GM23338 (cell line): ENCODE measurements around the gene MAMDC2. TPM values are rescaled to one million over a fixed set of nuclear protein-coding genes. Genes with fewer than 3 reads are reported as not detected.

ENCODE experiments used
- ATAC-seq: fragments of 200-7000 bp; cut with Tn5 transposase; 3 replicates; pipeline ENCODE4 v1.9.1; 2020
- DNase-seq: peaks from one replicate; pipeline ENCODE4 v3.0.0-alpha.2; 2015; ENCODE audit warnings: low spot score
- H2AFZ ChIP-seq: fragments of 200-600 bp; sonication (generic); 2 replicates; pipeline ENCODE4 v1.8.0; 2016; ENCODE audit warnings: antibody characterized with exemption, mild to moderate bottlenecking, moderate library complexity
- H3F3A ChIP-seq: fragments of 200-600 bp; sonication (generic); replicated peaks from 2 replicates; pipeline ENCODE4 v1.8.0; 2017; ENCODE audit warnings: antibody characterized with exemption, mixed run types, low read depth
- H3K27ac ChIP-seq: fragments of 200-600 bp; sonication (generic); 2 replicates; pipeline ENCODE4 v1.6.1; 2016; ENCODE audit warnings: low read depth
- H3K27me3 ChIP-seq: fragments of 200-600 bp; sonication (generic); 2 replicates; pipeline ENCODE4 v1.8.0; 2016; ENCODE audit warnings: mild to moderate bottlenecking, mixed run types, moderate library complexity; ENCODE audit not compliant: insufficient read depth
- H3K36me3 ChIP-seq: fragments of 200-600 bp; sonication (generic); 2 replicates; pipeline ENCODE4 v1.8.0; 2016; ENCODE audit warnings: mild to moderate bottlenecking; ENCODE audit not compliant: insufficient read depth
- H3K4me1 ChIP-seq: fragments of 200-600 bp; sonication (generic); 2 replicates; pipeline ENCODE4 v1.8.0; 2016; ENCODE audit warnings: mild to moderate bottlenecking, moderate library complexity; ENCODE audit not compliant: insufficient read depth
- H3K4me2 ChIP-seq: fragments of 200-600 bp; sonication (generic); 2 replicates; pipeline ENCODE4 v1.7.1; 2017; ENCODE audit warnings: mixed run types
- H3K4me3 ChIP-seq: fragments of 200-600 bp; sonication (generic); 2 replicates; pipeline ENCODE4 v1.6.1; 2016; ENCODE audit warnings: mixed run types
- H3K79me2 ChIP-seq: fragments of 200-600 bp; sonication (generic); replicated peaks from 2 replicates; pipeline ENCODE4 v1.8.0; 2017; ENCODE audit warnings: mild to moderate bottlenecking; ENCODE audit not compliant: insufficient read depth
- H3K9me2 ChIP-seq: fragments of 200-600 bp; sonication (generic); 2 replicates; pipeline ENCODE4 v1.8.0; 2017; ENCODE audit not compliant: insufficient read depth
- H4K20me1 ChIP-seq: fragments of 200-600 bp; sonication (generic); replicated peaks from 2 replicates; pipeline ENCODE4 v1.8.0; 2017; ENCODE audit warnings: mild to moderate bottlenecking; ENCODE audit not compliant: insufficient read depth
- H3K27ac Mint-ChIP-seq: 2 replicates; pipeline ENCODE4 v1.8.0; 2020; ENCODE audit warnings: inconsistent platforms, mild to moderate bottlenecking, moderate library complexity, mixed read lengths
- H3K27me3 Mint-ChIP-seq: 3 replicates; pipeline ENCODE4 v1.8.0; 2022; ENCODE audit warnings: low read depth, mild to moderate bottlenecking, moderate library complexity, mixed read lengths, inconsistent platforms; ENCODE audit not compliant: insufficient read depth, poor library complexity
- H3K36me3 Mint-ChIP-seq: 3 replicates; pipeline ENCODE4 v1.8.0; 2021; ENCODE audit warnings: low read depth, mild to moderate bottlenecking, inconsistent platforms, moderate library complexity, mixed read lengths
- H3K4me1 Mint-ChIP-seq: 3 replicates; pipeline ENCODE4 v1.8.0; 2020; ENCODE audit warnings: mild to moderate bottlenecking, inconsistent platforms, mixed read lengths
- H3K4me3 Mint-ChIP-seq: 3 replicates; pipeline ENCODE4 v1.8.0; 2021; ENCODE audit warnings: moderate library complexity, mild to moderate bottlenecking, inconsistent platforms, mixed read lengths
- H3K9me3 Mint-ChIP-seq: 3 replicates; pipeline ENCODE4 v1.8.0; 2020; ENCODE audit warnings: moderate library complexity, mild to moderate bottlenecking, inconsistent platforms, mixed read lengths
- CREB1 ChIP-seq: fragments of 250-450 bp; sonication (Bioruptor Pico); IDR thresholded peaks from 2 replicates; pipeline ENCODE4 v1.5.0; 2020; ENCODE audit warnings: low read depth, mild to moderate bottlenecking, moderate library complexity
- EZH2 ChIP-seq: fragments of 200-600 bp; sonication (generic); IDR thresholded peaks from one replicate; pipeline ENCODE4 v1.8.0; 2017; ENCODE audit warnings: antibody characterized with exemption, mild to moderate bottlenecking, low read depth; ENCODE audit not compliant: unreplicated experiment
- EZH2phosphoT487 ChIP-seq: fragments of 200-600 bp; sonication (generic); IDR thresholded peaks from one replicate; pipeline ENCODE4 v1.8.1; 2018; ENCODE audit warnings: antibody characterized with exemption; ENCODE audit not compliant: unreplicated experiment
- JUNB ChIP-seq: IDR thresholded peaks from one replicate; pipeline ENCODE4 v1.6.1; 2016; ENCODE audit warnings: antibody characterized with exemption; ENCODE audit not compliant: unreplicated experiment
- NANOG ChIP-seq: IDR thresholded peaks from 2 replicates; pipeline ENCODE4 v1.6.1; 2016; ENCODE audit warnings: antibody characterized with exemption, borderline replicate concordance
- POLR2AphosphoS5 ChIP-seq: IDR thresholded peaks from 2 replicates; pipeline ENCODE4 v1.6.1; 2016; ENCODE audit warnings: antibody characterized with exemption, low read depth
- STAT1 ChIP-seq: IDR thresholded peaks from one replicate; pipeline ENCODE4 v1.6.1; 2016; ENCODE audit warnings: antibody characterized with exemption; ENCODE audit not compliant: unreplicated experiment
- ZNF114 ChIP-seq: fragments of 250-450 bp; sonication (Bioruptor Pico); IDR thresholded peaks from 2 replicates; pipeline ENCODE4 v1.5.0; 2020; ENCODE audit warnings: mild to moderate bottlenecking, moderate library complexity
- ZNF331 ChIP-seq: fragments of 250-450 bp; sonication (Bioruptor Pico); IDR thresholded peaks from 2 replicates; pipeline ENCODE4 v1.5.0; 2020; ENCODE audit warnings: low read depth, mild to moderate bottlenecking, moderate library complexity
- ZNF462 ChIP-seq: fragments of 250-450 bp; sonication (Bioruptor Pico); IDR thresholded peaks from 2 replicates; pipeline ENCODE4 v1.5.0; 2020; ENCODE audit warnings: mild to moderate bottlenecking, moderate library complexity
- polyA plus RNA-seq: library from polyadenylated mRNA; unstranded; fragments of >200 nt; fragmentation: Nextera tagmentation; extraction: Ambion mirVana; gene quantifications from 2 replicates; pipeline ENCODE4 v1.2.1, GENCODE V29; 2016
- total RNA-seq: library from RNA; depleted of rRNA; stranded (reverse); fragments of >200 nt; shearing (Covaris generic); gene quantifications from 2 replicates; pipeline ENCODE4 v1.2.3, GENCODE V29; 2014
- TF ChIP-seq, protein P1 (sequence below), 2 experiments: fragments of 200-600 bp in 1 of 2; sonication (generic) in 1 of 2; conservative IDR thresholded peaks; 2 replicates each; pipeline versions ENCODE4 v1.5.1 to v1.6.1; 2016 to 2017; ENCODE audit warnings: antibody characterized with exemption in 2 of 2, low read depth in 2 of 2, mild to moderate bottlenecking in 2 of 2, moderate library complexity in 1 of 2
- TF ChIP-seq, protein P2 (sequence below): IDR thresholded peaks from 2 replicates; pipeline ENCODE4 v1.6.1; 2016; ENCODE audit warnings: antibody characterized with exemption
- TF ChIP-seq, protein P3 (sequence below): IDR thresholded peaks from one replicate; pipeline ENCODE4 v1.6.1; 2018; ENCODE audit warnings: antibody characterized with exemption; ENCODE audit not compliant: unreplicated experiment

Gene MAMDC2
- total and polyA plus RNA-seq, 2 experiments from 2014 or later, result 7.7 to 19.6 TPM

- Histone ChIP-seq H3K4me1 (peaks cover 33% of the 10 kb centered on the region), H3K27me3 (no peaks in the 10 kb centered on the region), H3K79me2 (peaks cover 56% of the 10 kb centered on the region), H4K20me1 (peaks cover 16% of the 10 kb centered on the region), H3K4me2 (peak overlapping the region; percentile 52; the same call in 1 of the 2 replicates), H3K27ac (no peak overlapping the region), H3K4me3 (0 out of 2 replicates have a peak overlapping the region, but pooled peaks have one; percentile 95), H3K9me2 (no peaks in the 10 kb centered on the region), H2AFZ (no peak overlapping the region), H3F3A (no peaks in the 10 kb centered on the region), H3K36me3 (peaks cover 23% of the 10 kb centered on the region)
- peaks cover 44% of the 10 kb centered on the region for H3K4me1 Mint-ChIP-seq
- DNase-seq, result no peak
- ATAC-seq, result no peak
- no peak for TF ChIP-seq STAT1
- TF ChIP-seq, protein P1, sequence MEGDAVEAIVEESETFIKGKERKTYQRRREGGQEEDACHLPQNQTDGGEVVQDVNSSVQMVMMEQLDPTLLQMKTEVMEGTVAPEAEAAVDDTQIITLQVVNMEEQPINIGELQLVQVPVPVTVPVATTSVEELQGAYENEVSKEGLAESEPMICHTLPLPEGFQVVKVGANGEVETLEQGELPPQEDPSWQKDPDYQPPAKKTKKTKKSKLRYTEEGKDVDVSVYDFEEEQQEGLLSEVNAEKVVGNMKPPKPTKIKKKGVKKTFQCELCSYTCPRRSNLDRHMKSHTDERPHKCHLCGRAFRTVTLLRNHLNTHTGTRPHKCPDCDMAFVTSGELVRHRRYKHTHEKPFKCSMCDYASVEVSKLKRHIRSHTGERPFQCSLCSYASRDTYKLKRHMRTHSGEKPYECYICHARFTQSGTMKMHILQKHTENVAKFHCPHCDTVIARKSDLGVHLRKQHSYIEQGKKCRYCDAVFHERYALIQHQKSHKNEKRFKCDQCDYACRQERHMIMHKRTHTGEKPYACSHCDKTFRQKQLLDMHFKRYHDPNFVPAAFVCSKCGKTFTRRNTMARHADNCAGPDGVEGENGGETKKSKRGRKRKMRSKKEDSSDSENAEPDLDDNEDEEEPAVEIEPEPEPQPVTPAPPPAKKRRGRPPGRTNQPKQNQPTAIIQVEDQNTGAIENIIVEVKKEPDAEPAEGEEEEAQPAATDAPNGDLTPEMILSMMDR (conservative IDR thresholded peaks at IDR 0.05; ENCODE audit: low read depth in 2 of 2), result no peak
- TF ChIP-seq ZNF462, result no peak
- no peak for TF ChIP-seq ZNF114
- TF ChIP-seq NANOG, result no peak
- TF ChIP-seq ZNF331 (CRISPR knock-in tag), result no peak
- TF ChIP-seq EZH2, result no peak
- TF ChIP-seq, protein P2, sequence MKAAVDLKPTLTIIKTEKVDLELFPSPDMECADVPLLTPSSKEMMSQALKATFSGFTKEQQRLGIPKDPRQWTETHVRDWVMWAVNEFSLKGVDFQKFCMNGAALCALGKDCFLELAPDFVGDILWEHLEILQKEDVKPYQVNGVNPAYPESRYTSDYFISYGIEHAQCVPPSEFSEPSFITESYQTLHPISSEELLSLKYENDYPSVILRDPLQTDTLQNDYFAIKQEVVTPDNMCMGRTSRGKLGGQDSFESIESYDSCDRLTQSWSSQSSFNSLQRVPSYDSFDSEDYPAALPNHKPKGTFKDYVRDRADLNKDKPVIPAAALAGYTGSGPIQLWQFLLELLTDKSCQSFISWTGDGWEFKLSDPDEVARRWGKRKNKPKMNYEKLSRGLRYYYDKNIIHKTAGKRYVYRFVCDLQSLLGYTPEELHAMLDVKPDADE, result no peak
- TF ChIP-seq, protein P3, sequence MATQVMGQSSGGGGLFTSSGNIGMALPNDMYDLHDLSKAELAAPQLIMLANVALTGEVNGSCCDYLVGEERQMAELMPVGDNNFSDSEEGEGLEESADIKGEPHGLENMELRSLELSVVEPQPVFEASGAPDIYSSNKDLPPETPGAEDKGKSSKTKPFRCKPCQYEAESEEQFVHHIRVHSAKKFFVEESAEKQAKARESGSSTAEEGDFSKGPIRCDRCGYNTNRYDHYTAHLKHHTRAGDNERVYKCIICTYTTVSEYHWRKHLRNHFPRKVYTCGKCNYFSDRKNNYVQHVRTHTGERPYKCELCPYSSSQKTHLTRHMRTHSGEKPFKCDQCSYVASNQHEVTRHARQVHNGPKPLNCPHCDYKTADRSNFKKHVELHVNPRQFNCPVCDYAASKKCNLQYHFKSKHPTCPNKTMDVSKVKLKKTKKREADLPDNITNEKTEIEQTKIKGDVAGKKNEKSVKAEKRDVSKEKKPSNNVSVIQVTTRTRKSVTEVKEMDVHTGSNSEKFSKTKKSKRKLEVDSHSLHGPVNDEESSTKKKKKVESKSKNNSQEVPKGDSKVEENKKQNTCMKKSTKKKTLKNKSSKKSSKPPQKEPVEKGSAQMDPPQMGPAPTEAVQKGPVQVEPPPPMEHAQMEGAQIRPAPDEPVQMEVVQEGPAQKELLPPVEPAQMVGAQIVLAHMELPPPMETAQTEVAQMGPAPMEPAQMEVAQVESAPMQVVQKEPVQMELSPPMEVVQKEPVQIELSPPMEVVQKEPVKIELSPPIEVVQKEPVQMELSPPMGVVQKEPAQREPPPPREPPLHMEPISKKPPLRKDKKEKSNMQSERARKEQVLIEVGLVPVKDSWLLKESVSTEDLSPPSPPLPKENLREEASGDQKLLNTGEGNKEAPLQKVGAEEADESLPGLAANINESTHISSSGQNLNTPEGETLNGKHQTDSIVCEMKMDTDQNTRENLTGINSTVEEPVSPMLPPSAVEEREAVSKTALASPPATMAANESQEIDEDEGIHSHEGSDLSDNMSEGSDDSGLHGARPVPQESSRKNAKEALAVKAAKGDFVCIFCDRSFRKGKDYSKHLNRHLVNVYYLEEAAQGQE, result no peak
- no peak for TF ChIP-seq POLR2AphosphoS5
- no peak for TF ChIP-seq JUNB
- TF ChIP-seq EZH2phosphoT487, result no peak
- TF ChIP-seq CREB1 (CRISPR knock-in tag), result no peak
- H3K4me3 Mint-ChIP-seq, result no peak overlapping the region
- no peaks in the 10 kb centered on the region for H3K9me3 Mint-ChIP-seq
- H3K36me3 Mint-ChIP-seq, result peaks cover 39% of the 10 kb centered on the region
- H3K27me3 Mint-ChIP-seq, result no peaks in the 10 kb centered on the region
- H3K27ac Mint-ChIP-seq, result peak overlapping the region; percentile 21; the same call in 1 of the 2 replicates
Observed at GRCh38 chr9:70261131-70261870, 217.7 kb downstream of the MAMDC2 start.
